Upper lobe of left lung (tissue), 4 donors: Measurements from ENCODE around the gene ITK.

Source experiments
- CTCF ChIP-seq, 6 experiments: fragments of 450-650 bp in 4 of 6; fragments of 200-600 bp in 2 of 6; sonication (generic) in 2 of 6; IDR thresholded peaks; one replicate each; pipeline ENCODE4 v1.5.1; 2016 to 2019; ENCODE audit warnings: antibody characterized with exemption in 6 of 6
- EP300 ChIP-seq, 4 donors: sonication (generic); formaldehyde crosslinking; IDR thresholded peaks; one replicate each; pipeline ENCODE4 v1.5.1; 2017; ENCODE audit warnings: antibody characterized with exemption in 4 of 4, control low read depth in 2 of 4
- POLR2A ChIP-seq, 4 donors: fragments of 450-650 bp; IDR thresholded peaks; one replicate each; pipeline ENCODE4 v1.5.1; 2016 to 2017; ENCODE audit warnings: antibody characterized with exemption in 4 of 4, mild to moderate bottlenecking in 2 of 4

- TF ChIP-seq CTCF (IDR thresholded peaks at IDR 0.05), result no peak
- TF ChIP-seq POLR2A (IDR thresholded peaks at IDR 0.05), result peak in 3 of 4 donors; percentile 65 to 87 (median 66)
- TF ChIP-seq EP300 (IDR thresholded peaks at IDR 0.05), result no peak
Observed at GRCh38 chr5:157142317-157143126, 38.1 kb upstream of the ITK start, which contains the start of gene MED7.
